ENCODE results near the gene AKR1C2.

DNA sequence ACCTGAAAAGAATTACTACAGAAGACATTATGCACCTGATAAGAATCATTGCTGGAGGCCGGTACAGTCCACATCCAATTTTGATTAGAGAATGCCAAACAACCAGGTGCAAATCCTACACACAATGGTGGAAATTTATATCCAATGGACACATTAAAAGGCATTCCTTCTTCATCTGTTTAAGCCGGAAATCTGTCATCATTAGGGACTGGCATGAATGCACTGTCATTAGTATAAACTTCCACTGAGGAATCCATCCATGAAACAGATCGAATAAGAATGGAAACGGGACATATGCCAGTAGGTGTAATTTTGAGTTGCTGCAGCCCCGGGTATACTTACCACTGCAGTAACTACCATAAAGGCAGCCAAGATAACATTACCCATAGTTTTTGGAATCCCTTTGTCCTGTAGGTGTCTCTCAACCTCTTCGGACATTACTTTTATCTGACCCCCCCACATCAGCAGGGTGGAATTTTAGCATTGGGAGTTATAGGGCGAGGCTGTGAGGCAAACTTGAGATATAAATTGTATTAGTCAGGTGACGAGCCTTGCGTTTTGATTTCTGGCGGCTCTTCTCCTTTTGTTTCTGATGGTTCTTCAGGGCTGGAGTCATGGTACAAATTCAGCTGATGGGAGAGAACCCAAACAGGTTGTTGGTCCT is 36.5 kb upstream of the AKR1C2 start:
- TF ChIP-seq, protein P1, sequence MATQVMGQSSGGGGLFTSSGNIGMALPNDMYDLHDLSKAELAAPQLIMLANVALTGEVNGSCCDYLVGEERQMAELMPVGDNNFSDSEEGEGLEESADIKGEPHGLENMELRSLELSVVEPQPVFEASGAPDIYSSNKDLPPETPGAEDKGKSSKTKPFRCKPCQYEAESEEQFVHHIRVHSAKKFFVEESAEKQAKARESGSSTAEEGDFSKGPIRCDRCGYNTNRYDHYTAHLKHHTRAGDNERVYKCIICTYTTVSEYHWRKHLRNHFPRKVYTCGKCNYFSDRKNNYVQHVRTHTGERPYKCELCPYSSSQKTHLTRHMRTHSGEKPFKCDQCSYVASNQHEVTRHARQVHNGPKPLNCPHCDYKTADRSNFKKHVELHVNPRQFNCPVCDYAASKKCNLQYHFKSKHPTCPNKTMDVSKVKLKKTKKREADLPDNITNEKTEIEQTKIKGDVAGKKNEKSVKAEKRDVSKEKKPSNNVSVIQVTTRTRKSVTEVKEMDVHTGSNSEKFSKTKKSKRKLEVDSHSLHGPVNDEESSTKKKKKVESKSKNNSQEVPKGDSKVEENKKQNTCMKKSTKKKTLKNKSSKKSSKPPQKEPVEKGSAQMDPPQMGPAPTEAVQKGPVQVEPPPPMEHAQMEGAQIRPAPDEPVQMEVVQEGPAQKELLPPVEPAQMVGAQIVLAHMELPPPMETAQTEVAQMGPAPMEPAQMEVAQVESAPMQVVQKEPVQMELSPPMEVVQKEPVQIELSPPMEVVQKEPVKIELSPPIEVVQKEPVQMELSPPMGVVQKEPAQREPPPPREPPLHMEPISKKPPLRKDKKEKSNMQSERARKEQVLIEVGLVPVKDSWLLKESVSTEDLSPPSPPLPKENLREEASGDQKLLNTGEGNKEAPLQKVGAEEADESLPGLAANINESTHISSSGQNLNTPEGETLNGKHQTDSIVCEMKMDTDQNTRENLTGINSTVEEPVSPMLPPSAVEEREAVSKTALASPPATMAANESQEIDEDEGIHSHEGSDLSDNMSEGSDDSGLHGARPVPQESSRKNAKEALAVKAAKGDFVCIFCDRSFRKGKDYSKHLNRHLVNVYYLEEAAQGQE (IDR thresholded peaks at IDR 0.05; ENCODE audit: insufficient read depth in 1 of 2, low read depth in 2 of 2, low read length in 2 of 2), result no peak
- no peak for TF ChIP-seq POLR2AphosphoS5 (IDR thresholded peaks at IDR 0.05; ENCODE audit: low read depth, low read length)
